ENCODE results near the gene EPHB2.

GRCh38 chr1:22903113-22903512, 192.5 kb downstream of the EPHB2 start:
- no peak for TF ChIP-seq CTCF (IDR thresholded peaks at IDR 0.05)
- TF ChIP-seq POLR2AphosphoS5 (IDR thresholded peaks at IDR 0.05; ENCODE audit: insufficient read depth in 1 of 2, low read depth in 1 of 2), result no peak

All from vagina (tissue), 2 donors.